Kidney epithelial cell (primary cell): ENCODE results near the gene PCDH17. TPM values are rescaled to one million over a fixed set of nuclear protein-coding genes. Genes with fewer than 3 reads are reported as not detected.

Experiments used
- DNase-seq: peaks from one replicate; pipeline ENCODE4 v3.0.0-alpha.2; 2010; ENCODE audit warnings: low read depth
- H3K27me3 ChIP-seq: 2 replicates; pipeline ENCODE4 v1.6.0; 2011; ENCODE audit warnings: low read length; ENCODE audit not compliant: control insufficient read depth, insufficient read depth
- H3K36me3 ChIP-seq: 2 replicates; pipeline ENCODE4 v1.5.1; 2011; ENCODE audit warnings: low read length; ENCODE audit not compliant: control insufficient read depth, insufficient read depth
- H3K4me3 ChIP-seq: 2 replicates; pipeline ENCODE4 v1.5.1; 2011; ENCODE audit warnings: low read depth, mild to moderate bottlenecking, control low read depth, low read length
- total RNA-seq: library from RNA; depleted of rRNA; stranded (reverse); fragments of >200 nt; gene quantifications from 2 replicates; pipeline ENCODE4 v1.2.3, GENCODE V29; 2015
- TF ChIP-seq, protein P1 (sequence below): IDR thresholded peaks from 2 replicates; pipeline ENCODE4 v1.5.1; 2011; ENCODE audit warnings: mild to moderate bottlenecking, moderate library complexity, low read length, control low read depth, inconsistent platforms; ENCODE audit not compliant: insufficient read depth, poor library complexity, severe bottlenecking

Gene PCDH17
- total RNA-seq, 1 donor from 2014 or later, result 0.25 TPM

DNA sequence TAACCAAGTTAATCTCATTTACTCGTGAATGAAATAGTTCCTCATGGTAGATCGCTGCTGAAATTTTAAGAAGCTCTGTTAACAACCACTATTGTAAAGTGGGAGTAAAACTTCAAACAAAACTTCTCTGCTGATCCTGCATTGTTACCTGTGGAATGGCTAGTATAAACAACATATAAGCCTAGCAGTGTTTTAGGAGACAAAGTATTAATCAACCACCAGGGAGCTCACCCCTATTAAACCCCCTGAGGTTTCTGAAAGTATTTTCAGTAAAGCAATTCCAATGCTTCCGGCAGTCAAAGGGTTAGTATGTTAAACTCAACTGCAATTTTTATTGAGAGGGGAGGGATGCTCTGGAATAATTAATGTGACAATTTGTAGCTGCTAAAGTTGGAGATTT is 30.0 kb upstream of the PCDH17 start:
- TF ChIP-seq, protein P1, sequence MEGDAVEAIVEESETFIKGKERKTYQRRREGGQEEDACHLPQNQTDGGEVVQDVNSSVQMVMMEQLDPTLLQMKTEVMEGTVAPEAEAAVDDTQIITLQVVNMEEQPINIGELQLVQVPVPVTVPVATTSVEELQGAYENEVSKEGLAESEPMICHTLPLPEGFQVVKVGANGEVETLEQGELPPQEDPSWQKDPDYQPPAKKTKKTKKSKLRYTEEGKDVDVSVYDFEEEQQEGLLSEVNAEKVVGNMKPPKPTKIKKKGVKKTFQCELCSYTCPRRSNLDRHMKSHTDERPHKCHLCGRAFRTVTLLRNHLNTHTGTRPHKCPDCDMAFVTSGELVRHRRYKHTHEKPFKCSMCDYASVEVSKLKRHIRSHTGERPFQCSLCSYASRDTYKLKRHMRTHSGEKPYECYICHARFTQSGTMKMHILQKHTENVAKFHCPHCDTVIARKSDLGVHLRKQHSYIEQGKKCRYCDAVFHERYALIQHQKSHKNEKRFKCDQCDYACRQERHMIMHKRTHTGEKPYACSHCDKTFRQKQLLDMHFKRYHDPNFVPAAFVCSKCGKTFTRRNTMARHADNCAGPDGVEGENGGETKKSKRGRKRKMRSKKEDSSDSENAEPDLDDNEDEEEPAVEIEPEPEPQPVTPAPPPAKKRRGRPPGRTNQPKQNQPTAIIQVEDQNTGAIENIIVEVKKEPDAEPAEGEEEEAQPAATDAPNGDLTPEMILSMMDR, result no peak

GRCh38 chr13:57604442-57604841 is 27.1 kb upstream of the PCDH17 start:
- TF ChIP-seq, protein P1, result no peak
- DNase-seq, result no peak
- Histone ChIP-seq H3K4me3 (no peak overlapping the region), H3K27me3 (no peaks in the 10 kb centered on the region), H3K36me3 (no peaks in the 10 kb centered on the region)

More for the DNA sequence above, 30.0 kb upstream of the PCDH17 start:
- DNase-seq, result no peak
- Histone ChIP-seq H3K36me3 (no peaks in the 10 kb centered on the region), H3K27me3 (no peaks in the 10 kb centered on the region), H3K4me3 (no peak overlapping the region)

DNA sequence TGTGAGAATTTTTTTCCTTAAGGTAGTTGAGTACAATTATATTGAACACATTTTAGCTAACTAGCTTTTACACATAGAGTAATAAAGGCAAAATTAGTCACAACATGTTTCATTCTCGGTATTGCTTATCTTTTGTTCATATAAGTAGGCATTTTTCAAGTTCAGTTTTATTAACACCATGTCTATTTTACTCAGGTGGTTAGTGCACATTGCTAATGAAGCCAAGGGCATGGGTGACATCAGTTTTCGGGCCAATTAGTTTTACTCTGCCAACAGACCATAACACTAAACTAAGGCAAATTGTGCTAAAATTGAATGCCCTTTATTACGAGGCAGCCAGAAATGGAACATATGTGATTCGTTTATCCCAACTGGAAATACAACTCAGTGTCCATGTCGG is 19.6 kb upstream of the PCDH17 start:
- TF ChIP-seq, protein P1, result no peak
- Histone ChIP-seq H3K4me3 (no peak overlapping the region), H3K27me3 (no peaks in the 10 kb centered on the region), H3K36me3 (no peaks in the 10 kb centered on the region)
- DNase-seq, result no peak

GRCh38 chr13:57612568-57612967 is 19.0 kb upstream of the PCDH17 start:
- TF ChIP-seq, protein P1, result no peak
- H3K4me3 ChIP-seq, result no peak overlapping the region
- DNase-seq, result no peak
- H3K27me3 ChIP-seq, result no peaks in the 10 kb centered on the region
- H3K36me3 ChIP-seq, result no peaks in the 10 kb centered on the region

DNA sequence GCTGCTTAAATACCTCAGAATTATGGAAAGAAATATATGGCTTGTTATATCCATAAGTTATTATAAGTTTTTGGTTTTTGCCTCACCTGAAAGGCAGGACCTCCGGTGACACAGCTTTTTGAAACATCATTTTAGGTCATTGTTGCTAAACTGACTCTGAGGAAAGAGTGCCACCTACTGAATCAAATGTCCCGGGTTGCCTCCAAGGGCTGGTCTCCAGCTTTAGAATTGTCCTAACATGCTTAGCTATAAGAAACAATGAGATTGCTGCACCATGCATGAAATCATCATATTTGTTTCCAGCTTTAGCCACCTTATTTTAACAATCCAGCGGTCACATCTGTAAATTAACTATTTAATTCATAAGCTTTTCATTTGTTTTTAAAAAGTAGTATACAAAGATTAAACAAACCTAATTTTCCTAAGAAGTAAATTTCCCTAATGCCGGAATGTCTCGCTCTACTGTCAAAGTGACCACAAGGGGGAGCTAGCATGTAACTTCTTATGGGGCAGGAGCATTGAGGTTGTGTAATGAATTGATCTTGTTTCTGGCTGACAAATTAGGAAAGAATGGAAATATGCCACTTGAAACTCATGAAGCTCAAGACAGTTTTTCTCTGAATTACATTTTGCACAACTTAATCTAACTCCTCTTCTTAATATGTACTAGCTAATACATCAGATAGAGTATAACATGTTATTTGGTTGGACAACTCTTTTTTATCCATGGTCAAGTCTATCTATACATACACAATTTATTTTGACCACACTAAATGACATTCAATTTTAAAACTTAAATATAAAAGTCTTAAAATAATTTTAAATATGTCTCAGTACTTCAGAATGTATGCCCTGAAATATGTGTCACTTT is 6.7 kb upstream of the PCDH17 start:
- H3K36me3 ChIP-seq, result no peaks in the 10 kb centered on the region
- TF ChIP-seq, protein P1, result peak; percentile 78
- H3K4me3 ChIP-seq, result no peak overlapping the region
- peaks cover 8% of the 10 kb centered on the region for H3K27me3 ChIP-seq
- peak; percentile 32 for DNase-seq
